Uterus (tissue), 4 donors: ENCODE data around the gene SLC25A25. TPM values are rescaled to one million over a fixed set of nuclear protein-coding genes. Genes with fewer than 3 reads are reported as not detected.

Source experiments
- DNase-seq, 2 donors: peaks; one replicate each; pipeline ENCODE4 v3.0.0-alpha.2; 2019 to 2020
- H3K27ac ChIP-seq, 2 donors: fragments of 200-600 bp; sonication (generic); 1 replicate in 1 of 2; 2 replicates in 1 of 2; pipeline ENCODE4 v1.5.1; 2016 to 2018
- H3K27me3 ChIP-seq, 2 donors: fragments of 200-600 bp; sonication (generic); one replicate each; pipeline ENCODE4 v1.5.1; 2018 to 2019; ENCODE audit warnings: control low read depth in 1 of 2
- H3K36me3 ChIP-seq, 2 donors: fragments of 200-600 bp; sonication (generic); one replicate each; pipeline ENCODE4 v1.5.1; 2019; ENCODE audit warnings: control low read depth in 1 of 2
- H3K4me1 ChIP-seq, 2 donors: fragments of 200-600 bp; sonication (generic); one replicate each; pipeline ENCODE4 v1.5.1; 2018 to 2019; ENCODE audit warnings: control low read depth in 1 of 2
- H3K4me3 ChIP-seq, 2 donors: fragments of 200-600 bp; sonication (generic); 1 replicate in 1 of 2; 2 replicates in 1 of 2; pipeline ENCODE4 v1.5.1; 2018 to 2019; ENCODE audit warnings: mild to moderate bottlenecking in 1 of 2
- H3K9me3 ChIP-seq, 2 donors: fragments of 200-600 bp; sonication (generic); one replicate each; pipeline ENCODE4 v1.5.1; 2019; ENCODE audit warnings: control low read depth in 1 of 2
- POLR2A ChIP-seq, 2 donors: fragments of 450-650 bp; IDR thresholded peaks; one replicate each; pipeline ENCODE4 v1.6.1; 2016; ENCODE audit warnings: antibody characterized with exemption in 2 of 2, mild to moderate bottlenecking in 1 of 2, moderate library complexity in 1 of 2
- intact Hi-C: fragments of 100-400 bp; cut with DNase I; formaldehyde crosslinking; loops from one replicate; pipeline ENCODE4 v1.15.1; 2023; ENCODE audit warnings: low total_unique reads
- total RNA-seq, 4 donors: library from RNA; depleted of rRNA in 3 of 4; stranded (reverse); fragments of >200 nt in 3 of 4; gene quantifications; one replicate each; pipeline versions ENCODE4 v1.1.0 to v1.2.4, GENCODE V29; 2014 to 2023
- TF ChIP-seq, protein P1 (sequence below), 4 experiments: fragments of 200-600 bp in 2 of 4; fragments of 450-650 bp in 2 of 4; sonication (generic) in 2 of 4; IDR thresholded peaks; one replicate each; pipeline ENCODE4 v1.5.1; 2016 to 2019; ENCODE audit warnings: antibody characterized with exemption in 4 of 4, mild to moderate bottlenecking in 2 of 4, moderate library complexity in 1 of 4
- donor health status: DM: yes; HTN: yes; CAD: no.

Gene SLC25A25
- total RNA-seq, 4 donors from 2014 or later = 14.3 to 49.7 (median 49.0) TPM

DNA sequence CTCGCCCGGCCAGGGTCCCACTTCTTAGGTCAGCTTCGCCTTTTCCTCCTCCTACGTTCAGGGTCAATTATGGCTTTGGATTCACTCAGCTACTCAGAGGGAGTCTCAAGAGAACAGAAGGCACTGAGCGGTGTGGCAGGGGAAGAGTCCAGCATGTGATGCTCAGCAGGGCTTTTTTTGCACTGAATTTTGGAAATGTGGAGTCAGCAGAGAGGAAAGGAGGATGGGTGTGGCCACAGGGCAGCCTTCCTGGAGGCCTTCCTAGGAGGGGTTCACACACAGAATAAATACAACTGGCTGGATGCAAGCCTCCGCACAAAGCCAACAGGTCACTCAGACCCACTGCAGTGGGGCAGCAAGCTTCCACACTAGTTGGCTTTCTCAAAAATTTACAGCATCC lies 5.8 kb upstream of the SLC25A25 start:
- intact Hi-C loops = no loop called here
- Histone ChIP-seq H3K4me1 (peaks cover 5 to 14% of the 10 kb centered on the region in 2 donors), H3K9me3 (no peaks in the 10 kb centered on the region), H3K27me3 (no peaks in the 10 kb centered on the region), H3K4me3 (no peak overlapping the region), H3K27ac (peak overlapping the region; percentile 64 to 87), H3K36me3 (no peaks in the 10 kb centered on the region)
- no peak for DNase-seq
- TF ChIP-seq, protein P1, sequence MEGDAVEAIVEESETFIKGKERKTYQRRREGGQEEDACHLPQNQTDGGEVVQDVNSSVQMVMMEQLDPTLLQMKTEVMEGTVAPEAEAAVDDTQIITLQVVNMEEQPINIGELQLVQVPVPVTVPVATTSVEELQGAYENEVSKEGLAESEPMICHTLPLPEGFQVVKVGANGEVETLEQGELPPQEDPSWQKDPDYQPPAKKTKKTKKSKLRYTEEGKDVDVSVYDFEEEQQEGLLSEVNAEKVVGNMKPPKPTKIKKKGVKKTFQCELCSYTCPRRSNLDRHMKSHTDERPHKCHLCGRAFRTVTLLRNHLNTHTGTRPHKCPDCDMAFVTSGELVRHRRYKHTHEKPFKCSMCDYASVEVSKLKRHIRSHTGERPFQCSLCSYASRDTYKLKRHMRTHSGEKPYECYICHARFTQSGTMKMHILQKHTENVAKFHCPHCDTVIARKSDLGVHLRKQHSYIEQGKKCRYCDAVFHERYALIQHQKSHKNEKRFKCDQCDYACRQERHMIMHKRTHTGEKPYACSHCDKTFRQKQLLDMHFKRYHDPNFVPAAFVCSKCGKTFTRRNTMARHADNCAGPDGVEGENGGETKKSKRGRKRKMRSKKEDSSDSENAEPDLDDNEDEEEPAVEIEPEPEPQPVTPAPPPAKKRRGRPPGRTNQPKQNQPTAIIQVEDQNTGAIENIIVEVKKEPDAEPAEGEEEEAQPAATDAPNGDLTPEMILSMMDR (IDR thresholded peaks at IDR 0.05) = no peak

- Histone ChIP-seq H3K4me3 (no peak overlapping the region), H3K4me1 (peaks cover 5 to 14% of the 10 kb centered on the region in 2 donors), H3K9me3 (no peaks in the 10 kb centered on the region), H3K27me3 (no peaks in the 10 kb centered on the region), H3K27ac (peak overlapping the region; percentile 64 to 87), H3K36me3 (no peaks in the 10 kb centered on the region)
- TF ChIP-seq, protein P1 (IDR thresholded peaks at IDR 0.05) = no peak
- TF ChIP-seq POLR2A (IDR thresholded peaks at IDR 0.05) = no peak
- DNase-seq = no peak
- intact Hi-C loops = no loop called here
Observed at GRCh38 chr9:128062846-128063831, 4.9 kb upstream of the SLC25A25 start.

DNA sequence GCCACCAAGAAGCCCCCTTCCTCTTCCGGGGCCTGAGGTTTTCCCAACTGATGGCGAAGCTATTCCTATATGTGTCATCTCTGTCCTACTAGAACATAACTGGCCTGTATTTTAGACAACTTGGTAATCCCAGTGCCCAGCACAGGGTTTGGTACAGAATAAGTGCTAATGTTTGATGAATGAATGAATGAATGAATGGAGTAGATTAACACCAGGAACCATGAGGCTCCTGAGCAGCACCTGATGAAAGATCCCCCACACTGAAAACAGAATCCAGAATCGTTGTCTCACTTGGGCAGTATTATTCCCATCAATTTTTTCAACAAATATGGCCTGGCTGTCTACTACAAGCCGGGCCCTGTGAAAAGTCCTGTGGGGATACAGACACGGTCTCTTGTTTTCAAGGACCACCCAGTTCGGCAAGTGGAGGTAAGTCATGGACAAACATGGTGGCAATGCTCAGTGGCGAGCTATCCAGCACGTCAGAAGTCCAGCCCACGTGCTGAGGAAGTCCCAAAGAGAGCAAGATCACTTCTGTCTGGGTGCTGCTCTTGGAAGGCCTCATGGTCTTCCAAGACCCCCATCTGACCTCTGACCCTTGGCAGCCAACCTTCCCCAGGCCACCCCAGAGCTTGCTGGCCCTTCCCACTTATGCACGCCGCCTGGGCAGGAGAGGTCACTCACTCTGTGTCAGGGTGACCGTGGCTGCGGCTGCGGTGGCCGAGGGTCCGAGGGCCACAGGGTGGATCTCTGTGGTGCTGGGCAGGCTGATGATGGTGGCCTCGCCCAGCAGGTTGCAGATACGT lies 1.9 kb upstream of the SLC25A25 start:
- Histone ChIP-seq H3K27ac (peak overlapping the region; percentile 89 to 98), H3K27me3 (no peaks in the 10 kb centered on the region), H3K36me3 (no peaks in the 10 kb centered on the region), H3K4me1 (peaks cover 5 to 14% of the 10 kb centered on the region in 2 donors), H3K4me3 (peak overlapping the region; percentile 25 to 35), H3K9me3 (no peaks in the 10 kb centered on the region)
- no peak for TF ChIP-seq POLR2A (IDR thresholded peaks at IDR 0.05)
- TF ChIP-seq, protein P1 (IDR thresholded peaks at IDR 0.05) = no peak
- intact Hi-C loops = no loop called here
- DNase-seq = peak in 1 of 2 donors; percentile 67

- peak within 1 kb of the TSS; percentile 98 to 99 for H3K27ac ChIP-seq
- intact Hi-C loops = no loop called here
- H3K9me3 ChIP-seq = no peaks in the 10 kb centered on the region
- no peaks in the 10 kb centered on the region for H3K36me3 ChIP-seq
- H3K4me3 ChIP-seq = peak within 1 kb of the TSS; percentile 84 to 95
- peak; percentile 98 to 99 for DNase-seq
- TF ChIP-seq POLR2A (IDR thresholded peaks at IDR 0.05) = peak; percentile 16 to 59
- TF ChIP-seq, protein P1 (IDR thresholded peaks at IDR 0.05) = peak in 1 of 4 experiments; percentile 15
- H3K4me1 ChIP-seq = peaks cover 7 to 15% of the 10 kb centered on the region in 2 donors
- no peaks in the 10 kb centered on the region for H3K27me3 ChIP-seq
Observed at GRCh38 chr9:128066713-128067644, 1.1 kb upstream of the SLC25A25 start, which contains the start of gene NAIF1. Gene NAIF1, minus strand, starts transcription at chr9:128067320. Its CDS starts 219 bp downstream, at chr9:128067101.
